K562 (cell line): ENCODE results near the gene RAB11FIP2. TPM values are rescaled to one million over a fixed set of nuclear protein-coding genes. Genes with fewer than 3 reads are reported as not detected.

Experiments used
- ARID1B ChIP-seq: fragments of 450-650 bp; IDR thresholded peaks from 2 replicates; pipeline ENCODE4 v1.6.1; 2016; ENCODE audit warnings: antibody characterized with exemption, mild to moderate bottlenecking, inconsistent platforms
- ARID3A ChIP-seq: IDR thresholded peaks from 2 replicates; pipeline ENCODE4 v1.6.1; 2012; ENCODE audit warnings: low read depth, low read length, improper control_type of control experiment, borderline replicate concordance
- CBFA2T2 ChIP-seq: fragments of 450-650 bp; conservative IDR thresholded peaks from 2 replicates; pipeline ENCODE4 v1.6.1; 2017; ENCODE audit warnings: mild to moderate bottlenecking
- MCM2 ChIP-seq: fragments of 450-650 bp; IDR thresholded peaks from 2 replicates; pipeline ENCODE4 v1.6.1; 2017; ENCODE audit warnings: low read depth, mild to moderate bottlenecking
- MGA ChIP-seq: fragments of 450-650 bp; IDR thresholded peaks from 2 replicates; pipeline ENCODE4 v1.6.1; 2016; ENCODE audit warnings: mild to moderate bottlenecking, moderate library complexity
- PKNOX1 ChIP-seq: fragments of 450-650 bp; IDR thresholded peaks from 2 replicates; pipeline ENCODE4 v1.6.1; 2016
- STAT5A ChIP-seq: IDR thresholded peaks from 2 replicates; pipeline ENCODE4 v1.6.1; 2012; ENCODE audit warnings: low read length, inconsistent platforms, borderline replicate concordance
- TBL1XR1 ChIP-seq, 2 experiments: IDR thresholded peaks; 2 replicates each; pipeline ENCODE4 v1.6.1; 2012; ENCODE audit warnings: improper control_type of control experiment in 2 of 2, low read length in 2 of 2, mild to moderate bottlenecking in 1 of 2
- TCF3 ChIP-seq: sonication (generic); formaldehyde crosslinking; IDR thresholded peaks from 2 replicates; pipeline ENCODE4 v1.4.0; 2020; ENCODE audit warnings: mild to moderate bottlenecking, missing genetic modification reagents
- ZFP1 ChIP-seq: fragments of 450-650 bp; formaldehyde crosslinking; IDR thresholded peaks from 2 replicates; pipeline ENCODE4 v1.4.0; 2020; ENCODE audit warnings: mild to moderate bottlenecking, mixed read lengths
- ZFP91 ChIP-seq: sonication (generic); formaldehyde crosslinking; IDR thresholded peaks from 2 replicates; pipeline ENCODE4 v1.8.0; 2022; ENCODE audit warnings: mild to moderate bottlenecking, missing genetic modification reagents
- ZNF589 ChIP-seq: fragments of 200-800 bp; sonication (Bioruptor generic); IDR thresholded peaks from 2 replicates; pipeline ENCODE4 v1.6.1; 2016; ENCODE audit warnings: low read depth, missing genetic modification characterization, missing compliant biosample characterization
- ZNF79 ChIP-seq: fragments of 250-450 bp; sonication (Bioruptor Pico); IDR thresholded peaks from 2 replicates; pipeline ENCODE4 v1.4.0; 2020; ENCODE audit warnings: low read depth, mild to moderate bottlenecking, moderate library complexity
- polyA plus RNA-seq, 8 experiments: library from polyadenylated mRNA; depleted of rRNA in 4 of 8; stranded (reverse) in 5 of 8; unstranded in 3 of 8; fragments of >200 nt; fragmentation: Nextera tagmentation in 2 of 8; fragmentation: Illumina TruSeq in 1 of 8; extraction: Ambion mirVana in 2 of 8; extraction: Trizol in 1 of 8; gene quantifications; 2 replicates each; pipeline versions ENCODE4 v1.2.1 to v1.2.3, GENCODE V29; 2011 to 2014; ENCODE audit warnings: inconsistent platforms in 1 of 8, missing spikeins in 1 of 8
- total RNA-seq, 7 experiments: library from RNA; depleted of rRNA in 6 of 7; stranded (reverse); fragments of >200 nt in 6 of 7; fragmentation: Illumina TruSeq in 2 of 7; extraction: Trizol in 2 of 7; gene quantifications; 2 replicates each; pipeline versions ENCODE4 v1.2.1 to v1.2.3, GENCODE V29; 2011 to 2021; ENCODE audit warnings: low replicate concordance in 1 of 7

Gene RAB11FIP2
- total and polyA plus RNA-seq, 9 of the 15 experiments (the other 6 are each of a cell fraction or from before 2014, with no cell fraction given): 3.0 to 10.6 (median 3.9) TPM

- TF ChIP-seq MGA (no peak), STAT5A (peak; percentile 79), PKNOX1 (no peak), TBL1XR1 (IDR thresholded peaks at IDR 0.05; ENCODE audit: low read length in 2 of 2) (0 out of 4 replicates have a peak, but pooled peaks of 1 of the 2 experiments have one; percentile 26), ARID1B (peak; percentile 73), CBFA2T2 (0 out of 2 replicates have a peak, but pooled peaks have one; percentile 11), ZNF79 (CRISPR knock-in tag) (no peak), ARID3A (0 out of 2 replicates have a peak, but pooled peaks have one; percentile 45), MCM2 (no peak), TCF3 (peak; percentile 46), ZFP91 (CRISPR knock-in tag) (no peak), ZFP1 (CRISPR knock-in tag) (no peak), ZNF589 (no peak)
Observed at GRCh38 chr10:118007773-118008172, 39.0 kb downstream of the RAB11FIP2 start (continued).
